Right ventricle myocardium superior (tissue), 1 donor: ENCODE data around the gene CACNB2. TPM values are rescaled to one million over a fixed set of nuclear protein-coding genes. Genes with fewer than 3 reads are reported as not detected.

Experiments
- ATAC-seq: fragments of 200-7000 bp; cut with Tn5 transposase; one replicate; pipeline ENCODE4 v1.9.1; 2020; ENCODE audit warnings: mild to moderate bottlenecking; ENCODE audit not compliant: poor library complexity
- DNase-seq: peaks from one replicate; pipeline ENCODE4 v3.0.0-alpha.2; 2020
- intact Hi-C: fragments of 100-400 bp; cut with DNase I; formaldehyde crosslinking; loops from one replicate; pipeline ENCODE4 v1.11.2; 2022
- total RNA-seq: library from RNA; stranded (reverse); fragmentation: NEBNext Ultra II Directional; extraction: Animal tissue kit (Norgen Biotek cat#: 25700); gene quantifications from one replicate; pipeline ENCODE4 v1.2.1, GENCODE V29; 2021
- donor health status: DM: no; HTN: yes; CAD: no; lungs with severe emphysema.

The CACNB2 gene
- total RNA-seq, 1 donor from 2014 or later, result 45.7 TPM

DNA sequence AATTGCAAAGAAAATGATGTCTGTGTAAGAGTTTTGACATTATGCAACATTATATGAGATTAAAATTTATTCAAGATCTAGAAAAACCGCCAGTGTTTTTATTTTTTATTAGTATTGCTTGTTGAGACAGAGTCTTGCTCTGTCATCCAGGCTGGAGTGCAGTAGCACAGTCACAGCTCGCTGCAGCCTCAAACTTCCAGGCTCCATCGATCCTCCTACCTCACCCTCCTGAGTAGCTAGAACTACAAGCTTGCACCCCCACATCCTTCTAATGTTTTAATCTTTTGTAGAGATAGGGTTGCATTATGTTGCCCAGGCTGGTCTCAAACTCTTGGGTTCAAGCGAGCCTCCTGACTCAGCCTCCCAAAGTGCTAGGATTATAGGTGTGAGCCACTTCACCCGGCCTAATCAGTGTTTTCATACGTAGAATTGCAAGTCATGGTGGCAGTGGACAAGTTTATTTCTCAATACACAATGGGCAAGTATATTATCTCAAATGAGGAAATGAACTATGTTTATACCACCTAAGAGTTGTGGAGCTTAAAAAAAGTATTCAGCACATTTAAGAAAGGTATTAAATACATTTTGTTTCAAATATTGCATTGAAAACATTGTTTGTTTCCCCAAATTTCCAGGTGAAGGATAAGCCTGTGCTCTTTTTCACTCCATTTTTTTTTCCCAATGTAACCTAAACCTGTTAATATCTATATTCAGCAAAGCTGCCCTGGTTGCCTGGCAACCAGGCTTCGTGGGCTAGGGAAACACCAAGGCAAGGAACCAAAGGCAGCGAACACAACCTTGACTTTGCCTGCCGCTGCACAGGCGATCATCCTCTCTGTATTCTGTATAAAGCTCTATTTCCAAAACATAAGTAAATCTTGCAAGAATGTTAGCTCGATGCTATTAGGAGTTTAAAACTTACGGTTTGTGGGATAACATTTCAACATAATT, 163.9 kb downstream of the CACNB2 start:
- ATAC-seq (no peak), DNase-seq (no peak)
- intact Hi-C loops, result no loop called here

- DNase-seq, result no peak
- no peak for ATAC-seq
- intact Hi-C loops, result no loop called here
Measured at GRCh38 chr10:18306031-18306430, 165.8 kb downstream of the CACNB2 start.

GRCh38 chr10:18308600-18308999, 168.4 kb downstream of the CACNB2 start:
- DNase-seq (no peak), ATAC-seq (peak; percentile 80)
- intact Hi-C loops, result no loop called here

- DNase-seq (no peak), ATAC-seq (no peak)
- intact Hi-C loops, result no loop called here
Measured at GRCh38 chr10:18310761-18311160, 170.5 kb downstream of the CACNB2 start.

DNA sequence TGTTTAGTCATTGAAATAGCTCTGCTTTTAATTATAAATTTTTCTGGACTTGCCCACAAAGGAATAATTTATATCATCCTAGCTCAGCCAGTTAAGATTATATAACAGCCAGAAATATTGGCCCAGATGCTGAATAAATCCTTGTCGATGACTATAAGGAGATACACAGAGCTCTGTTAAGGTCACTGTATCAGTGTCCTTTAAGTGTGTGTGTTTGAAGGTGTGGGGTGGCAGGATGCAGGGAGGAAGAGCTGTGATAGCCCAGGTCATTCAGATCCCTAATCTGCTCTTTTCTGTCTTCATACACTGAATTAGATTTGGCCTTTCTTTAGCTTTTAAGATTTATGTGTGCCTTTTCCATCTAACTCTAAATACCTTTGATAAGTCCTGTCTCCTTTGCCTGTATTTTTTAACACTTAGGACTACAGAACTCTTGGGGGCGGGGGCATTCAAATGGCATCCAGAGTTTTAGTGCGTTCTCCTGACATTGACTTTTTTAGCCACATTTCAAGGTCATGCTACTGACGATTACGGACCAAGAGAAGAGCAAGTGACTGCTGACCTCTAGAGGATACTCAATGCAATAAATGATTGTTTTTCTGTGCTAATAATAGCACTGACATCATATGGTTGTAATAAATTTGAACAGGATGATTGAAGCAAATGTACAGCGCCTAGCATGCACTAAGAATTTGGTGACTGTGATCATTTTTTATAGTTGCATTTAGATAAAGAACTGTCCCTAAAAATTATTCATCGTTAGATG, 172.3 kb downstream of the CACNB2 start:
- ATAC-seq (peak; percentile 77), DNase-seq (no peak)
- intact Hi-C loops, result no loop called here

- peak; percentile 30 for ATAC-seq
- DNase-seq, result no peak
- intact Hi-C loops, result no loop called here
Measured at GRCh38 chr10:18313140-18313530, 172.9 kb downstream of the CACNB2 start.

DNA sequence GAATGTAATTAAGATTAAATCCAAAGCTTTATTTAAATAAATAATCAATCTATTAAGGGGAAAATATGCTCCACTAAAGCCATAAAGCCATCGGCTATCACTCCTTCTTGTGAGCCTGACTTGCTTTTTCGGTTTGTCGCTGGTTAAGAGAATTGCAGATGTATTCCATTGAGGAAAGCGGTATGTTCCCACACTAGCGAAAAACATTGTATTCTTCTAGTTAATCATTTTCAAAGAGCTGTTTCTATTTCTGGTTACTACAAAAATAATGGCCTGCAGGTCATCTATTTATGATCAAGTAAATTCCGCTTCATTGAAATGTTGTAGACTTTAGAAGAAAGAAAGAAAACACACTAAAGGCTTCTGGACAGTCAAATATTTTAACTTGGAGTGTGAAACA, 173.4 kb downstream of the CACNB2 start:
- intact Hi-C loops, result no loop called here
- peak; percentile 29 for ATAC-seq

GRCh38 chr10:18319628-18320027, 179.4 kb downstream of the CACNB2 start:
- intact Hi-C loops, result no loop called here
- DNase-seq (no peak), ATAC-seq (no peak)

More for the DNA sequence above, 173.4 kb downstream of the CACNB2 start:
- DNase-seq, result no peak

DNA sequence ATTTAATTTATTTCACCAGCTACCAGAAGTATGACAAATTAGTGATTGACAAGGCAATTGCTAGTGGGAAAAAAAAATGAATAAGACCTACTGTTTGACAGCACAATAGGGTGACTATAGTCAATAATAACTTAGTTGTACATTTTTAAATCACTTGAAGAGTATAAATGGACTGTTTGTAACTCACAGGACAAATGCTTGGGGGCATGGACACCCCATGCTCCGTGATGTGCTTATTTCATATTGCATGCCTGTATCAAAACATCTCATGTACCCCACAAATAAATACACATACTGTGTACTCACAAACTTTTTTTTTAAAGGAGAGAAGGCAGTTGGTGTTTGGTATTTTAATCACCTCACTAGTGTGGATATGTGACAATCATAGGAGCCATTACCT, 181.1 kb downstream of the CACNB2 start:
- no peak for ATAC-seq
- intact Hi-C loops, result no loop called here
- DNase-seq, result no peak

DNA sequence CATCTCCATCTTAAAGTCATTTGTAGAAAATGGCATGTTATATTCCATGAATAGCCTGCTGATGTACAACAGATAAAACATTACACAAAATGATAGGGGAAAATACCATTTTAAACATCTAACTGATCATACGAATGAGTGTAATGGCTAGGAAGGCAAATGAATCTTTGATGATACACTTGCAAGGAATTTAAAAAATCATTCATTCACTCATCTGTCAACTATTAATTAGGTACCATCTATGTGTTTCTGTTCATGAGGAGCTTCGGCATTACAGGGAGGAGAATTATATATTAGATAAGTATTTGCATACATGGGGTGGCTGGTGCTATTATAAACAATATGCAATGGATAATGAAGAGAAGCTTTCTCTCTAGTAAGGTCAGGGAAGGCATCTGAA, 183.7 kb downstream of the CACNB2 start:
- ATAC-seq (no peak), DNase-seq (no peak)
- intact Hi-C loops, result no loop called here

- intact Hi-C loops, result no loop called here
- no peak for DNase-seq
- ATAC-seq, result no peak
Measured at GRCh38 chr10:18325410-18325809, 185.2 kb downstream of the CACNB2 start.

DNA sequence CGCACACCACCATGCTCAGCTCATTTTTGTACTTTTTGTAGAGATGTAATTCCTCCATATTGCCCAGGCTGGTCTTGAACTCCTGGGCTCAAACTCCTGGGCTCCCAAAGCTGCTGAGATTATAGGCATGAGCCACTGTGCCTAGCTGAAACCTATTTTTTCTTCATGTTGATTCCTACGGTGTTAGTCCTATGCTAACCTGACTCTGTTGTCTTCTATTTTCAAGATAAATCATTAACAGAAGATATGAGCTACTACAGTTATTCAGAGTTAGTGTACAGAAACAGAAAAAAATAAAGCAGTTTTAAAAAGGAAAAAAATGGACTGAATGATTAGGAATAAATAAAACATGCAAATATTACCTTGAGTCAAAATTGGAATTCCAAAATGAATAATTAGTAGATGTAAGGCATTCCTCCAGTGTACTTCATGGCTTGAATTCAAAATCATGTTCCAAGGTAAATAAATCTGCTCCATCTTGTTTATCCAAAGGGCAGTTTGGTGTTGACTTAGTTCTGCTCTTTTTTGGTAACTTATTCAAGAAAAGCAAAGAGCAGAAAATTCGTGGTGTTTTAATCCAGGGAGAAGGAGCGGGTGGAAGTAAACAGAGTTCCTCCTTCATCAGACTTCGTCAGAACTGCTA, 185.8 kb downstream of the CACNB2 start:
- intact Hi-C loops, result no loop called here
- DNase-seq, result no peak
- ATAC-seq, result no peak

DNA sequence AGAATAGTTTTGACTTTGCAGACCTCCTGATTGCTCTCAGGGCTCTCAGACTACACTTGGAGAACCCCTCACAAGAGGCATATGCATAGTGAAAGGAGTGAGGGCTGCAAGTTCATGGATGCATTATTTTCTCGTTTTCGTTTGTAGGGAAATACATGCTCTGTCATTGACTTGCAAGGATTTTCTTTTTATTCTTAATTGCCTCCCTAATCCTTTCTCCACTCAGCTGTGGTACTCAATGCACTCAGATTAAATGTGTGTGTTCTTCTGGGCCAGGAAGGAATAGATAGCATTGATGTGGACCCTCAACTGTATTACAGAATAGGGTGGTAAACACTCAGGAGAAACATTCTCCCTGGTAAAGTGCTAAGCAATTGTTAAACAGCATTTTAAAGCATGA, 188.7 kb downstream of the CACNB2 start:
- ATAC-seq (no peak), DNase-seq (no peak)
- intact Hi-C loops, result no loop called here

DNA sequence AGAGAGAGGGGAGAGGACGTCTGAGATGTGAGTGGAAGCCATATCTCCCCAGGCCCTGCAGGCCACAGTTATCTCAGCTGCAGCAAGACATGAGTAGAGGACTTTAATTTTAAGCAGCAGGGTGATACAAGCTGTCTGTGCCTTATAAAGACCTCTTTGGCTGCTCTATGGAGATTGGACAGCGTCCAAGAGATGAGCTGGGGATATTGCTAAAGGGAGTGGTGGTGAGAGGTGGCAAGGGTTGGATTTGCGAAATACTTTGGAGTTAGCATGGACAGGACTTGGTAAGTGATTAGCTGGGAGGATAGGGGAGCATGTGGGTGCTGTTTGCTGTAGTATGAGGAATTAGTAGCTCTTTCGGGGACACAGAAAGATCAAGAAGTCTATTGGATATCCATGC, 191.8 kb downstream of the CACNB2 start:
- intact Hi-C loops, result no loop called here
- DNase-seq, result no peak
- ATAC-seq, result no peak

GRCh38 chr10:18332484-18332883, 192.3 kb downstream of the CACNB2 start:
- ATAC-seq (peak; percentile 59), DNase-seq (no peak)
- intact Hi-C loops, result no loop called here

GRCh38 chr10:18333621-18334020, 193.4 kb downstream of the CACNB2 start:
- DNase-seq (no peak), ATAC-seq (peak; percentile 33)

DNA sequence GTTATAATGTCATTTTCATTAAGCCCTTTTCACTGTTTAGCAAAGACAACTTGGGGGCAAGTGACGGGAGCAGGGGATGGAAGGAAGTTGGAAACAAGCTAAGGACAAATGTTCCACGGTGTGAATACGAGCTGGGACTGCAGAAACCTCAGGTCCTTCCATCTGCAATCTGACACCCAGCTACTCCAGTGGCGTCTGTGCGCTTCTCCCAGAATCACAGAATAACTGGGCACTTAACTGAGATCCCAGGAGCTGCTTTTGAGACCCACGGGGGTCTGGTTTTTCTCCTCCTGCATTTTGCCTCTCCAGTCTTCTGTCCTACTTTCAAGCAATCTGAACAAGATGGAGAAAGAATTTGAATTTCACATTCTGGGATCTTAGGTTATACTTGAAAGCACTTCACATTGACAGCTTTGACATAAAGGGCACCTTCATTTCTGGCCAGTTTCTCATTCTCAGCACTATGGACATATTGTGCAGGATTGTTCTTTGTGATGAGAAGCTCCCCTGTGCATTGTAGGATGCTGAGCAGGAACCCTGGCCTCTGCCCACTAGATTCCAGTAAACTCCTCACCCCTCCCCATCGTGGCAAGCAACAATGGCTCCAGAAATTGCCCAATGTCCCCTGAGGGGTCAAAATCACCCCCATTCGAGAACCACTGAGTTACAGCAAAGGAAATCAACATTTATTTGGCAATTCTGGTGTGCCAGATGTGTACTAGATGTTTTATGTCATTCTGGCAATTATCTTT, 194.1 kb downstream of the CACNB2 start:
- intact Hi-C loops, result no loop called here
- ATAC-seq, result peak; percentile 64
- DNase-seq, result no peak

More at GRCh38 chr10:18333621-18334020, 193.4 kb downstream of the CACNB2 start:
- intact Hi-C loops, result no loop called here

DNA sequence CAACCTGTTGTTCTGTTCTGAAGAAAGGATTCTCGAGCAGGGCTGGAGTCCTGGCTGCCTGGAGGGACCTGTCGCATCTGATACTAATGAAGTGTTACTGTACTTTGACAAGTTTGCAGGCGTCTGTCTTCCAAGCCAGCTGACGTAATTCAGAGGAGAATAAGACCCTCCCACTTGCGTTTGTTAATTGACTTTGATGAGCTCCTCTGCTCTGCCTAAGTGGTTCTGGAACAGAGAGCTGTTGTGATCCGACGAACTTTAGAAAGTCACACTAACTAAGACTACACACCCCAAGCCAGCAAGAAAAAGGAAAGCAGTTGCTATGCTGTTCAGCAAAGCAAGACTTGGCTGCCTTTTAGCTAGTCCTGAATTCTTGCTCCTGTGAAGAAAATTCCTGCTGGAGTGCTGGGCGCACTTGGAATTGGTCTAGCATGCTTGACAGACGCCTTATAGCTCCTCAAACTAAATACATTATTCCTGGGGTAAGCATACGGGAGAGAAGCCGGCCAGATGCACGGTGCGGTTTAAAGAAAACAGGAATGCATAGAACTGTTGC, 200.3 kb downstream of the CACNB2 start:
- DNase-seq (peak; percentile 52), ATAC-seq (peak; percentile 85)
- intact Hi-C loops, result loop anchor here (10.0 kb wide), 2 partner anchors 124 to 314 kb away; partner anchors contain the start of genes ARL5B and NSUN6
